ENCODE data around the gene TSSK2.
A peak's percentile ranks its signal among the peaks of the same experiment; 100 is the strongest.
"Not testable (repeated sequence)": the region's sequence is repeated elsewhere in the genome, so short reads cannot be mapped to it uniquely, and the experiment has no call there.

TSSK2 gene

GRCh38 chr22:19146215-19146968, 15.3 kb downstream of the TSSK2 start:
- DNase-seq: peak; percentile 9

- DNase-seq: peak; percentile 54
Measured at GRCh38 chr22:19147195-19147780, 16.2 kb downstream of the TSSK2 start.

- no peak for DNase-seq
Measured at GRCh38 chr22:19148417-19149046, 17.4 kb downstream of the TSSK2 start.

- peak; percentile 31 for DNase-seq
Measured at GRCh38 chr22:19149047-19149883, 18.2 kb downstream of the TSSK2 start.

- DNase-seq: no peak
Measured at GRCh38 chr22:19149991-19150390, 18.9 kb downstream of the TSSK2 start, which contains the start of gene GSC2. GSC2 (minus strand) TSS chr22:19150292; CDS start chr22:19150283, 9 bp downstream.

GRCh38 chr22:19150482-19151328, 19.6 kb downstream of the TSSK2 start:
- no peak for DNase-seq

- no peak for DNase-seq
Measured at GRCh38 chr22:19151329-19152191, 20.5 kb downstream of the TSSK2 start.

- DNase-seq: no peak
Measured at GRCh38 chr22:19152942-19153883, 22.1 kb downstream of the TSSK2 start.

- not testable (repeated sequence) for DNase-seq
Measured at GRCh38 chr22:19156109-19156508, 25.0 kb downstream of the TSSK2 start.

- not testable (repeated sequence) for DNase-seq
Measured at GRCh38 chr22:19158649-19159048, 27.5 kb downstream of the TSSK2 start.

- DNase-seq: no peak
Measured at GRCh38 chr22:19164425-19164824, 33.3 kb downstream of the TSSK2 start.

GRCh38 chr22:19166421-19166820, 35.3 kb downstream of the TSSK2 start:
- DNase-seq: no peak

GRCh38 chr22:19167106-19167869, 36.2 kb downstream of the TSSK2 start:
- no peak for DNase-seq

GRCh38 chr22:19168088-19168890, 37.2 kb downstream of the TSSK2 start:
- no peak for DNase-seq

- peak; percentile 95 for DNase-seq
Measured at GRCh38 chr22:19169002-19169946, 38.2 kb downstream of the TSSK2 start.

- DNase-seq: no peak
Measured at GRCh38 chr22:19169947-19170318, 38.8 kb downstream of the TSSK2 start.
